ENCODE measurements around the gene NAXD. TPM values are rescaled to one million over a fixed set of nuclear protein-coding genes. Genes with fewer than 3 reads are reported as not detected.

Gene NAXD
- total RNA-seq, 1 experiment from 2014 or later: 12.3 TPM

GRCh38 chr13:110684388-110685056, 69.2 kb downstream of the NAXD start:
- Histone ChIP-seq H3K36me3 (peaks cover 77% of the 10 kb centered on the region), H3K27me3 (no peaks in the 10 kb centered on the region), H3K4me3 (no peak overlapping the region), H3K9me3 (no peaks in the 10 kb centered on the region)
- DNase-seq: no peak

GRCh38 chr13:110685305-110686020, 70.1 kb downstream of the NAXD start:
- no peak for DNase-seq
- no peaks in the 10 kb centered on the region for H3K27me3 ChIP-seq
- H3K4me3 ChIP-seq: no peak overlapping the region
- peaks cover 72% of the 10 kb centered on the region for H3K36me3 ChIP-seq
- H3K9me3 ChIP-seq: no peaks in the 10 kb centered on the region

GRCh38 chr13:110687736-110688135, 72.4 kb downstream of the NAXD start:
- Histone ChIP-seq H3K36me3 (peaks cover 62% of the 10 kb centered on the region), H3K27me3 (no peaks in the 10 kb centered on the region), H3K9me3 (no peaks in the 10 kb centered on the region), H3K4me3 (no peak overlapping the region)
- DNase-seq: no peak

- no peak overlapping the region for H3K4me3 ChIP-seq
- no peak for DNase-seq
Observed at GRCh38 chr13:110689041-110689440, 73.7 kb downstream of the NAXD start.

More at GRCh38 chr13:110689041-110689440, 73.7 kb downstream of the NAXD start:
- no peaks in the 10 kb centered on the region for H3K27me3 ChIP-seq
- H3K9me3 ChIP-seq: no peaks in the 10 kb centered on the region
- peaks cover 57% of the 10 kb centered on the region for H3K36me3 ChIP-seq

Other genes starting within 250 kb of the NAXD start
- gene RAB20, start 53.8 kb upstream of the NAXD start, total RNA-seq (2014; rRNA removed; shearing (Covaris generic); ENCODE audit: low replicate concordance): 0.36 and 1.3 TPM in 2 replicates
- 147 and 177 TPM in 2 replicates for gene CARS2, start 90.6 kb downstream of the NAXD start, total RNA-seq (2014; rRNA removed; shearing (Covaris generic); ENCODE audit: low replicate concordance)
- 5.2 and 14.7 TPM in 2 replicates for gene ING1, start 98.2 kb downstream of the NAXD start, total RNA-seq (2014; rRNA removed; shearing (Covaris generic); ENCODE audit: low replicate concordance)